Measurements from ENCODE around the gene ART5. TPM values are rescaled to one million over a fixed set of nuclear protein-coding genes. Genes with fewer than 3 reads are reported as not detected.

The ART5 gene
- total RNA-seq, 1 experiment from 2014 or later: not detected

DNA sequence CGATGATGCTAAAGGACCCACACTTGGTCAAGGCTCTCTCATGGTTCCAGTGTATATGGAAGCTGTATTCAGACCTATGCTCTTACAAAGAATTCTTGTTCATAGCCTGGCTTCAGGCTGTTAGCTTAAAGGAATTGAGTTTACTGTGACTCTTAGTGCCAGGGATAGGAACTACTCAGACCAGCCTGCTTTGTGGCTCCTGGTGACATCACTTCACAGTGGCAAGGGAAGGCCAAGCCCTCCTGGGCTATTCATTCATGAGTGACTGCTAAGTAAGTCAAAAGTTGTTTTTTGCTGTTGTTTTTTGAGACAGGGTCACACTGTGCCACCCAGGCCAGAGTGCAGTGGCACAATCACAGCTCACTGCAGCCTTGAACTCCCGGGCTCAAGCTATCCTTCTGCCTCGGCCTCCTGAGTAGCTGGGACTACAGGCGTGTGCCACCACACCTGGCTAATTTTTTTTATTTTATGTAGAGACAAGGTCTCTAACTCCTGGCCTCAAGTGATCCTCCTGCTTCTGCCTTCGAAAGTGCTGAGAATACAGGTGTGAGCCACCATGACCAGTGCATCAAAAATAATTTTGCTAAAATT is 9.6 kb downstream of the ART5 start:
- Histone ChIP-seq H2AFZ (ENCODE audit: low read length) (no peak overlapping the region), H4K20me1 (ENCODE audit: low read length) (no peaks in the 10 kb centered on the region), H3K4me3 (ENCODE audit: low read length) (no peak overlapping the region), H3K9me3 (ENCODE audit: low read length) (no peaks in the 10 kb centered on the region), H3F3A (ENCODE audit: low read length, unreplicated experiment) (no peaks in the 10 kb centered on the region), H3K4me2 (ENCODE audit: low read length) (no peak overlapping the region), H3K4me1 (ENCODE audit: insufficient read depth, low read length) (no peaks in the 10 kb centered on the region), H3K9ac (ENCODE audit: low read length) (no peak overlapping the region), H3K27me3 (ENCODE audit: low read length) (no peaks in the 10 kb centered on the region), H3K79me2 (ENCODE audit: low read length) (no peaks in the 10 kb centered on the region), H3K36me3 (ENCODE audit: low read depth, low read length) (no peaks in the 10 kb centered on the region), H3K9me2 (replicated peaks; ENCODE audit: low read length) (no peaks in the 10 kb centered on the region), H3K27ac (ENCODE audit: low read length) (no peak overlapping the region)
- DNase-seq: no peak
- BruUV-seq (replicated peaks): no TSS peak
- ChIA-PET POLR2A (ENCODE audit: unreplicated experiment) (no interaction called here), CTCF (no interaction called here)
- no peak for ATAC-seq
- TF ChIP-seq EZH2phosphoT487 (IDR thresholded peaks at IDR 0.05; ENCODE audit: borderline replicate concordance, low read length): no peak
- TF ChIP-seq, protein P1, sequence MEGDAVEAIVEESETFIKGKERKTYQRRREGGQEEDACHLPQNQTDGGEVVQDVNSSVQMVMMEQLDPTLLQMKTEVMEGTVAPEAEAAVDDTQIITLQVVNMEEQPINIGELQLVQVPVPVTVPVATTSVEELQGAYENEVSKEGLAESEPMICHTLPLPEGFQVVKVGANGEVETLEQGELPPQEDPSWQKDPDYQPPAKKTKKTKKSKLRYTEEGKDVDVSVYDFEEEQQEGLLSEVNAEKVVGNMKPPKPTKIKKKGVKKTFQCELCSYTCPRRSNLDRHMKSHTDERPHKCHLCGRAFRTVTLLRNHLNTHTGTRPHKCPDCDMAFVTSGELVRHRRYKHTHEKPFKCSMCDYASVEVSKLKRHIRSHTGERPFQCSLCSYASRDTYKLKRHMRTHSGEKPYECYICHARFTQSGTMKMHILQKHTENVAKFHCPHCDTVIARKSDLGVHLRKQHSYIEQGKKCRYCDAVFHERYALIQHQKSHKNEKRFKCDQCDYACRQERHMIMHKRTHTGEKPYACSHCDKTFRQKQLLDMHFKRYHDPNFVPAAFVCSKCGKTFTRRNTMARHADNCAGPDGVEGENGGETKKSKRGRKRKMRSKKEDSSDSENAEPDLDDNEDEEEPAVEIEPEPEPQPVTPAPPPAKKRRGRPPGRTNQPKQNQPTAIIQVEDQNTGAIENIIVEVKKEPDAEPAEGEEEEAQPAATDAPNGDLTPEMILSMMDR (conservative IDR thresholded peaks at IDR 0.05; ENCODE audit: low read depth, low read length): no peak
- intact Hi-C loops (cut with micrococcal nuclease): no loop called here

DNA sequence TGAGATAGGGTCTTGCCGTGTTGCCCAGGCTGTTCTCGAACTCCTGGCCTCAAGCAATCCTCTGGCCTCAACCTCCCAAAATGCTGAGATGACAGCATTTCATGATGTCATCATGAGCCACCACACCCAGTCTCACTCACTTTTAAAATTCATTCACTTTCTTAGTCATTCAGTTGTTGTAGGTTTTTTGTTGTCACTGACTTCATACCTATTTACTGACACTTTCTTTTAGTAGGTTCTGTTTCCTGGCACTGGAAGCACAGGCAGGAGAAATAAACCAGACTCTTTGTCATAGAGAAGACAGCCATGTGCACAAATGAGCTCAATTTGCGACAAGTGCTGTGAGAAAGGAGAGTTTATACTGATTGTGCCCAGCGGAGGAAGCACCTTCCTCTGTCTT is 10.5 kb downstream of the ART5 start:
- Histone ChIP-seq H3K79me2 (ENCODE audit: low read length) (no peaks in the 10 kb centered on the region), H3K36me3 (ENCODE audit: low read depth, low read length) (no peaks in the 10 kb centered on the region), H3F3A (ENCODE audit: low read length, unreplicated experiment) (no peaks in the 10 kb centered on the region), H3K4me2 (ENCODE audit: low read length) (no peak overlapping the region), H3K27ac (ENCODE audit: low read length) (no peak overlapping the region), H4K20me1 (ENCODE audit: low read length) (no peaks in the 10 kb centered on the region), H3K4me3 (ENCODE audit: low read length) (no peak overlapping the region), H2AFZ (ENCODE audit: low read length) (no peak overlapping the region), H3K9me3 (ENCODE audit: low read length) (no peaks in the 10 kb centered on the region), H3K9ac (ENCODE audit: low read length) (no peak overlapping the region), H3K4me1 (ENCODE audit: insufficient read depth, low read length) (no peaks in the 10 kb centered on the region), H3K9me2 (replicated peaks; ENCODE audit: low read length) (no peaks in the 10 kb centered on the region), H3K27me3 (ENCODE audit: low read length) (no peaks in the 10 kb centered on the region)
- intact Hi-C loops (cut with micrococcal nuclease): no loop called here
- ATAC-seq (no peak), DNase-seq (no peak)
- ChIA-PET POLR2A (ENCODE audit: unreplicated experiment) (no interaction called here), CTCF (no interaction called here)
- TF ChIP-seq, protein P1 (conservative IDR thresholded peaks at IDR 0.05; ENCODE audit: low read depth, low read length): no peak
- TF ChIP-seq EZH2phosphoT487 (IDR thresholded peaks at IDR 0.05; ENCODE audit: borderline replicate concordance, low read length) (no peak), EZH2 (IDR thresholded peaks at IDR 0.05; ENCODE audit: low read length, unreplicated experiment) (no peak)
- no TSS peak for BruUV-seq (replicated peaks)

- no peaks in the 10 kb centered on the region for H3K79me2 ChIP-seq (ENCODE audit: low read length)
- H3K36me3 ChIP-seq (ENCODE audit: low read depth, low read length): no peaks in the 10 kb centered on the region
- no peak for TF ChIP-seq EZH2 (IDR thresholded peaks at IDR 0.05; ENCODE audit: low read length, unreplicated experiment)
- TF ChIP-seq, protein P1 (conservative IDR thresholded peaks at IDR 0.05; ENCODE audit: low read depth, low read length): no peak
- no peak for TF ChIP-seq EZH2phosphoT487 (IDR thresholded peaks at IDR 0.05; ENCODE audit: borderline replicate concordance, low read length)
- no peaks in the 10 kb centered on the region for H3K9me2 ChIP-seq (replicated peaks; ENCODE audit: low read length)
- H2AFZ ChIP-seq (ENCODE audit: low read length): no peak overlapping the region
- H3K27ac ChIP-seq (ENCODE audit: low read length): no peak overlapping the region
- H4K20me1 ChIP-seq (ENCODE audit: low read length): no peaks in the 10 kb centered on the region
- BruUV-seq (replicated peaks): no TSS peak
- no peak overlapping the region for H3K9ac ChIP-seq (ENCODE audit: low read length)
- intact Hi-C loops (cut with micrococcal nuclease): no loop called here
- H3K4me1 ChIP-seq (ENCODE audit: insufficient read depth, low read length): no peaks in the 10 kb centered on the region
- ChIA-PET POLR2A (ENCODE audit: unreplicated experiment) (no interaction called here), CTCF (no interaction called here)
- no peaks in the 10 kb centered on the region for H3F3A ChIP-seq (ENCODE audit: low read length, unreplicated experiment)
- DNase-seq (no peak), ATAC-seq (no peak)
- H3K4me2 ChIP-seq (ENCODE audit: low read length): no peak overlapping the region
- H3K27me3 ChIP-seq (ENCODE audit: low read length): no peaks in the 10 kb centered on the region
- H3K4me3 ChIP-seq (ENCODE audit: low read length): no peak overlapping the region
- no peaks in the 10 kb centered on the region for H3K9me3 ChIP-seq (ENCODE audit: low read length)
These were observed 14.5 kb downstream of the ART5 start for GRCh38 chr11:3627291-3627690.

All from PC-3 (cell line).